OCI-LY1 (cell line): Measurements from ENCODE around the gene REG4.

Experiments
- H2AFZ ChIP-seq: fragments of 200-600 bp; sonication (generic), shearing (Covaris generic); 2 replicates; pipeline ENCODE4 v1.6.0; 2014; ENCODE audit warnings: antibody characterized with exemption, mild to moderate bottlenecking, low read length
- H3F3A ChIP-seq: fragments of 200-600 bp; sonication (generic), shearing (Covaris generic); 2 replicates; pipeline ENCODE4 v1.6.0; 2014; ENCODE audit warnings: mild to moderate bottlenecking, antibody characterized with exemption, low read length, moderate library complexity; ENCODE audit not compliant: insufficient read depth
- H3K27ac ChIP-seq: fragments of 200-600 bp; sonication (generic); 2 replicates; pipeline ENCODE4 v1.5.1; 2014; ENCODE audit warnings: low read length, mixed run types, mild to moderate bottlenecking, low read depth; ENCODE audit not compliant: poor library complexity, severe bottlenecking
- H3K27me3 ChIP-seq: fragments of 200-600 bp; sonication (generic); 2 replicates; pipeline ENCODE4 v1.6.0; 2014; ENCODE audit warnings: antibody characterized with exemption, mild to moderate bottlenecking, low read length, moderate library complexity; ENCODE audit not compliant: insufficient read depth
- H3K36me3 ChIP-seq: fragments of 200-600 bp; sonication (generic); 2 replicates; pipeline ENCODE4 v1.6.1; 2014; ENCODE audit warnings: mild to moderate bottlenecking, antibody characterized with exemption, low read length, moderate library complexity, mixed read lengths; ENCODE audit not compliant: insufficient read depth
- H3K4me1 ChIP-seq: fragments of 200-600 bp; sonication (generic); 2 replicates; pipeline ENCODE4 v1.5.1; 2014; ENCODE audit warnings: mild to moderate bottlenecking, low read length, moderate library complexity; ENCODE audit not compliant: insufficient read depth, severe bottlenecking
- H3K4me2 ChIP-seq: fragments of 200-600 bp; sonication (generic), shearing (Covaris generic); 2 replicates; pipeline ENCODE4 v1.6.1; 2014; ENCODE audit warnings: low read length
- H3K4me3 ChIP-seq: fragments of 200-600 bp; sonication (generic); 2 replicates; pipeline ENCODE4 v1.5.1; 2014; ENCODE audit warnings: low read length, low read depth, mild to moderate bottlenecking, mixed read lengths; ENCODE audit not compliant: poor library complexity, severe bottlenecking
- H3K79me2 ChIP-seq: fragments of 200-600 bp; shearing (Covaris generic); 2 replicates; pipeline ENCODE4 v1.6.1; 2016; ENCODE audit warnings: mixed run types, low read length, mixed read lengths; ENCODE audit not compliant: insufficient read depth
- H3K9ac ChIP-seq: fragments of 200-600 bp; sonication (generic), shearing (Covaris generic); 2 replicates; pipeline ENCODE4 v1.6.1; 2014; ENCODE audit warnings: mild to moderate bottlenecking, low read length, mixed read lengths
- H3K9me2 ChIP-seq: fragments of 200-600 bp; sonication (generic), shearing (Covaris generic); 2 replicates; pipeline ENCODE4 v1.6.1; 2014; ENCODE audit warnings: low read depth, mild to moderate bottlenecking, low read length, mixed read lengths
- H3K9me3 ChIP-seq: fragments of 200-600 bp; shearing (Covaris generic); 2 replicates; pipeline ENCODE4 v1.6.1; 2014; ENCODE audit warnings: low read length, mixed read lengths
- H4K20me1 ChIP-seq: fragments of 200-600 bp; sonication (generic), shearing (Covaris generic); 2 replicates; pipeline ENCODE4 v1.6.0; 2016; ENCODE audit warnings: mild to moderate bottlenecking, low read length; ENCODE audit not compliant: insufficient read depth
- EZH2 ChIP-seq: fragments of 200-600 bp; sonication (generic), shearing (Covaris generic); IDR thresholded peaks from 2 replicates; pipeline ENCODE4 v1.8.0; 2017; ENCODE audit warnings: borderline replicate concordance, mixed run types, mild to moderate bottlenecking, antibody characterized with exemption, low read length, moderate library complexity, mixed read lengths
- TF ChIP-seq, protein P1 (sequence below): fragments of 200-600 bp; sonication (generic), shearing (Covaris generic); IDR thresholded peaks from 2 replicates; pipeline ENCODE4 v1.5.1; 2017; ENCODE audit warnings: mild to moderate bottlenecking, antibody characterized with exemption, low read length, moderate library complexity, mixed read lengths

REG4 gene

GRCh38 chr1:119764220-119764619, 47.0 kb downstream of the REG4 start:
- H3K4me3 ChIP-seq = no peak overlapping the region
- no peaks in the 10 kb centered on the region for H3K27me3 ChIP-seq
- H3K9me2 ChIP-seq = no peaks in the 10 kb centered on the region
- no peaks in the 10 kb centered on the region for H3K9me3 ChIP-seq
- H3K79me2 ChIP-seq = no peaks in the 10 kb centered on the region
- H2AFZ ChIP-seq = no peak overlapping the region
- no peak overlapping the region for H3K27ac ChIP-seq
- no peaks in the 10 kb centered on the region for H3K36me3 ChIP-seq
- no peaks in the 10 kb centered on the region for H4K20me1 ChIP-seq
- no peak overlapping the region for H3K9ac ChIP-seq
- TF ChIP-seq, protein P1, sequence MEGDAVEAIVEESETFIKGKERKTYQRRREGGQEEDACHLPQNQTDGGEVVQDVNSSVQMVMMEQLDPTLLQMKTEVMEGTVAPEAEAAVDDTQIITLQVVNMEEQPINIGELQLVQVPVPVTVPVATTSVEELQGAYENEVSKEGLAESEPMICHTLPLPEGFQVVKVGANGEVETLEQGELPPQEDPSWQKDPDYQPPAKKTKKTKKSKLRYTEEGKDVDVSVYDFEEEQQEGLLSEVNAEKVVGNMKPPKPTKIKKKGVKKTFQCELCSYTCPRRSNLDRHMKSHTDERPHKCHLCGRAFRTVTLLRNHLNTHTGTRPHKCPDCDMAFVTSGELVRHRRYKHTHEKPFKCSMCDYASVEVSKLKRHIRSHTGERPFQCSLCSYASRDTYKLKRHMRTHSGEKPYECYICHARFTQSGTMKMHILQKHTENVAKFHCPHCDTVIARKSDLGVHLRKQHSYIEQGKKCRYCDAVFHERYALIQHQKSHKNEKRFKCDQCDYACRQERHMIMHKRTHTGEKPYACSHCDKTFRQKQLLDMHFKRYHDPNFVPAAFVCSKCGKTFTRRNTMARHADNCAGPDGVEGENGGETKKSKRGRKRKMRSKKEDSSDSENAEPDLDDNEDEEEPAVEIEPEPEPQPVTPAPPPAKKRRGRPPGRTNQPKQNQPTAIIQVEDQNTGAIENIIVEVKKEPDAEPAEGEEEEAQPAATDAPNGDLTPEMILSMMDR = no peak
- no peak for TF ChIP-seq EZH2
- H3K4me1 ChIP-seq = no peaks in the 10 kb centered on the region
- no peaks in the 10 kb centered on the region for H3F3A ChIP-seq
- H3K4me2 ChIP-seq = no peak overlapping the region

GRCh38 chr1:119762953-119763352, 48.3 kb downstream of the REG4 start:
- no peak overlapping the region for H2AFZ ChIP-seq
- H3K79me2 ChIP-seq = no peaks in the 10 kb centered on the region
- no peaks in the 10 kb centered on the region for H3K4me1 ChIP-seq
- H3K4me3 ChIP-seq = no peak overlapping the region
- no peaks in the 10 kb centered on the region for H3F3A ChIP-seq
- no peak for TF ChIP-seq EZH2
- TF ChIP-seq, protein P1 = no peak
- no peaks in the 10 kb centered on the region for H3K9me3 ChIP-seq
- H3K9ac ChIP-seq = no peak overlapping the region
- H3K27ac ChIP-seq = no peak overlapping the region
- no peaks in the 10 kb centered on the region for H3K27me3 ChIP-seq
- no peak overlapping the region for H3K4me2 ChIP-seq
- H3K36me3 ChIP-seq = no peaks in the 10 kb centered on the region
- no peaks in the 10 kb centered on the region for H4K20me1 ChIP-seq
- H3K9me2 ChIP-seq = no peaks in the 10 kb centered on the region

DNA sequence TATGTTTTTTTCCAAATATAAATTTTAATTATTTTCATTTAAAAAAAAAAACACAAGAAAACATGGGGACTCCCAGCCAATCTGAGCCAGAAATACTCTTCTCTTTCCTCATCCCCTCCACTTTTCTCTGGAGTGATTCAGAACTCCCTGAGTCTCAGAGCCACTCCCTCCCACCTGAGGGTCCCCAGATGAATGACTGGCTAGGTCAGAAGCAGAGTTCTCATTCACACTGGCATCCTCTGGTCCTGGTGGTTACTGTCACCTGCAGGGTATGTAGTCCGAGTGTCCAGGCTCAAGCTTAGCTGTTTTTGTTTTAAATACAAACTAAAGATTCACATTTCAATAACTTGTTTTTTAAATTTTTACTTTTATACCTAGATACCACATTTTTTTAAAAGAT, 48.9 kb downstream of the REG4 start:
- no peak overlapping the region for H3K4me2 ChIP-seq
- no peak overlapping the region for H3K27ac ChIP-seq
- no peaks in the 10 kb centered on the region for H3K36me3 ChIP-seq
- H3K4me1 ChIP-seq = no peaks in the 10 kb centered on the region
- no peaks in the 10 kb centered on the region for H3K79me2 ChIP-seq
- no peaks in the 10 kb centered on the region for H3K27me3 ChIP-seq
- no peaks in the 10 kb centered on the region for H4K20me1 ChIP-seq
- H3F3A ChIP-seq = no peaks in the 10 kb centered on the region
- H3K9me3 ChIP-seq = no peaks in the 10 kb centered on the region
- H3K4me3 ChIP-seq = no peak overlapping the region
- TF ChIP-seq EZH2 = no peak
- TF ChIP-seq, protein P1 = no peak
- H3K9ac ChIP-seq = no peak overlapping the region
- H3K9me2 ChIP-seq = no peaks in the 10 kb centered on the region
- no peak overlapping the region for H2AFZ ChIP-seq
